ENCODE data around the gene PRAF2.

The PRAF2 gene

GRCh38 chrX:49072712-49073095 lies 1.1 kb downstream of the PRAF2 start:
- no peaks in the 10 kb centered on the region for H3K36me3 ChIP-seq (ENCODE audit: low read length)
- no peaks in the 10 kb centered on the region for H4K20me1 ChIP-seq (ENCODE audit: low read depth, low read length)
- no peaks in the 10 kb centered on the region for H3K9me3 ChIP-seq (ENCODE audit: insufficient read depth, low read length)
- H3K4me3 ChIP-seq (ENCODE audit: insufficient read depth, low read length, poor library complexity, severe bottlenecking), result peak overlapping the region; percentile 84
- no peaks in the 10 kb centered on the region for H3K9me2 ChIP-seq (replicated peaks; ENCODE audit: insufficient read depth, low read length)
- TF ChIP-seq CTCF (IDR thresholded peaks at IDR 0.05; ENCODE audit: insufficient read depth, low read length, poor library complexity, severe bottlenecking), result no peak
- no peak for TF ChIP-seq EZH2phosphoT487 (conservative IDR thresholded peaks at IDR 0.05; ENCODE audit: low read length)
- H3F3A ChIP-seq (ENCODE audit: insufficient read depth), result no peaks in the 10 kb centered on the region
- H3K27ac ChIP-seq (ENCODE audit: low read depth, low read length), result no peak overlapping the region
- peak overlapping the region; percentile 80 for H3K9ac ChIP-seq (ENCODE audit: low read length)
- H3K27me3 ChIP-seq (ENCODE audit: low read length), result no peaks in the 10 kb centered on the region
- no peak overlapping the region for H2AFZ ChIP-seq (ENCODE audit: low read depth, low read length, severe bottlenecking)
- peaks cover 11% of the 10 kb centered on the region; the same call in 1 of the 2 replicates for H3K79me2 ChIP-seq (ENCODE audit: insufficient read depth, low read length)
- peak overlapping the region; percentile 73 for H3K4me2 ChIP-seq (ENCODE audit: low read depth, low read length, poor library complexity, severe bottlenecking)

GRCh38 chrX:49071877-49072711 lies 1.7 kb downstream of the PRAF2 start:
- H3K9ac ChIP-seq (ENCODE audit: low read length), result no peak overlapping the region
- H3K4me2 ChIP-seq (ENCODE audit: low read depth, low read length, poor library complexity, severe bottlenecking), result no peak overlapping the region
- TF ChIP-seq CTCF (IDR thresholded peaks at IDR 0.05; ENCODE audit: insufficient read depth, low read length, poor library complexity, severe bottlenecking) (no peak), EZH2phosphoT487 (conservative IDR thresholded peaks at IDR 0.05; ENCODE audit: low read length) (no peak)
- H4K20me1 ChIP-seq (ENCODE audit: low read depth, low read length), result no peaks in the 10 kb centered on the region
- H3K9me3 ChIP-seq (ENCODE audit: insufficient read depth, low read length), result no peaks in the 10 kb centered on the region
- H3K4me3 ChIP-seq (ENCODE audit: insufficient read depth, low read length, poor library complexity, severe bottlenecking), result no peak overlapping the region
- H3K27ac ChIP-seq (ENCODE audit: low read depth, low read length), result no peak overlapping the region
- no peaks in the 10 kb centered on the region for H3F3A ChIP-seq (ENCODE audit: insufficient read depth)
- H3K9me2 ChIP-seq (replicated peaks; ENCODE audit: insufficient read depth, low read length), result no peaks in the 10 kb centered on the region
- H3K79me2 ChIP-seq (ENCODE audit: insufficient read depth, low read length), result peaks cover 11% of the 10 kb centered on the region; the same call in 1 of the 2 replicates
- H3K27me3 ChIP-seq (ENCODE audit: low read length), result no peaks in the 10 kb centered on the region
- H2AFZ ChIP-seq (ENCODE audit: low read depth, low read length, severe bottlenecking), result no peak overlapping the region
- H3K36me3 ChIP-seq (ENCODE audit: low read length), result no peaks in the 10 kb centered on the region

- H3K9me3 ChIP-seq (ENCODE audit: insufficient read depth, low read length), result no peaks in the 10 kb centered on the region
- H3K27ac ChIP-seq (ENCODE audit: low read depth, low read length), result no peak overlapping the region
- no peaks in the 10 kb centered on the region for H3K9me2 ChIP-seq (replicated peaks; ENCODE audit: insufficient read depth, low read length)
- H2AFZ ChIP-seq (ENCODE audit: low read depth, low read length, severe bottlenecking), result no peak overlapping the region
- no peak overlapping the region for H3K9ac ChIP-seq (ENCODE audit: low read length)
- no peaks in the 10 kb centered on the region for H3K36me3 ChIP-seq (ENCODE audit: low read length)
- peaks cover 11% of the 10 kb centered on the region; the same call in 1 of the 2 replicates for H3K79me2 ChIP-seq (ENCODE audit: insufficient read depth, low read length)
- H3K4me2 ChIP-seq (ENCODE audit: low read depth, low read length, poor library complexity, severe bottlenecking), result no peak overlapping the region
- H4K20me1 ChIP-seq (ENCODE audit: low read depth, low read length), result no peaks in the 10 kb centered on the region
- TF ChIP-seq CTCF (IDR thresholded peaks at IDR 0.05; ENCODE audit: insufficient read depth, low read length, poor library complexity, severe bottlenecking) (no peak), EZH2phosphoT487 (conservative IDR thresholded peaks at IDR 0.05; ENCODE audit: low read length) (no peak)
- H3F3A ChIP-seq (ENCODE audit: insufficient read depth), result no peaks in the 10 kb centered on the region; the same call in 1 of the 2 replicates
- H3K4me3 ChIP-seq (ENCODE audit: insufficient read depth, low read length, poor library complexity, severe bottlenecking), result no peak overlapping the region
- H3K27me3 ChIP-seq (ENCODE audit: low read length), result no peaks in the 10 kb centered on the region
Observed at GRCh38 chrX:49070988-49071387, 2.8 kb downstream of the PRAF2 start.
